H9 (cell line): ENCODE measurements around the gene PPIL6. TPM values are rescaled to one million over a fixed set of nuclear protein-coding genes. Genes with fewer than 3 reads are reported as not detected.

ENCODE experiments used
- DNase-seq: peaks from one replicate; pipeline ENCODE4 v3.0.0-alpha.2; 2017
- H2AFZ ChIP-seq: one replicate; pipeline ENCODE4 v1.6.1; 2013; ENCODE audit warnings: mild to moderate bottlenecking, low read length, control low read depth, moderate library complexity
- H2AK5ac ChIP-seq: 2 replicates; pipeline ENCODE4 v1.6.1; 2013; ENCODE audit warnings: low read length, control low read depth, mixed read lengths; ENCODE audit not compliant: insufficient read length
- H2BK120ac ChIP-seq: one replicate; pipeline ENCODE4 v1.6.1; 2013; ENCODE audit warnings: low read depth, mild to moderate bottlenecking, low read length, control low read depth, inconsistent platforms; ENCODE audit not compliant: poor library complexity, severe bottlenecking
- H2BK12ac ChIP-seq: 2 replicates; pipeline ENCODE4 v1.6.1; 2013; ENCODE audit warnings: low read length, control low read depth, mixed read lengths, low read depth; ENCODE audit not compliant: insufficient read length
- H2BK15ac ChIP-seq: 2 replicates; pipeline ENCODE4 v1.6.1; 2013; ENCODE audit warnings: low read depth, low read length, control low read depth
- H2BK20ac ChIP-seq: one replicate; pipeline ENCODE4 v1.6.1; 2013; ENCODE audit warnings: low read depth, mild to moderate bottlenecking, low read length, control low read depth, inconsistent platforms; ENCODE audit not compliant: poor library complexity, severe bottlenecking
- H2BK5ac ChIP-seq: 2 replicates; pipeline ENCODE4 v1.6.1; 2013; ENCODE audit warnings: low read length, control low read depth, mixed read lengths; ENCODE audit not compliant: insufficient read length
- H3K14ac ChIP-seq: 2 replicates; pipeline ENCODE4 v1.6.1; 2013; ENCODE audit warnings: low read length, control low read depth; ENCODE audit not compliant: insufficient read depth
- H3K18ac ChIP-seq: 2 replicates; pipeline ENCODE4 v1.6.1; 2013; ENCODE audit warnings: low read depth, mild to moderate bottlenecking, mixed read lengths, low read length, control low read depth; ENCODE audit not compliant: insufficient read length
- H3K23ac ChIP-seq: 2 replicates; pipeline ENCODE4 v1.6.1; 2013; ENCODE audit warnings: low read length, control low read depth, mixed read lengths, low read depth; ENCODE audit not compliant: insufficient read length
- H3K23me2 ChIP-seq: 2 replicates; pipeline ENCODE4 v1.6.1; 2013; ENCODE audit warnings: low read depth, mild to moderate bottlenecking, mixed read lengths, low read length, control low read depth; ENCODE audit not compliant: insufficient read length, poor library complexity, severe bottlenecking
- H3K27ac ChIP-seq: 2 replicates; pipeline ENCODE4 v1.5.1; 2013; ENCODE audit warnings: low read length, control low read depth, mixed read lengths, low read depth; ENCODE audit not compliant: insufficient read length
- H3K27me3 ChIP-seq: 2 replicates; pipeline ENCODE4 v1.6.1; 2013; ENCODE audit warnings: low read length, control low read depth, inconsistent platforms; ENCODE audit not compliant: insufficient read depth
- H3K4ac ChIP-seq: 2 replicates; pipeline ENCODE4 v1.6.1; 2013; ENCODE audit warnings: low read depth, mild to moderate bottlenecking, control low read depth, inconsistent platforms, low read length, moderate library complexity
- H3K4me1 ChIP-seq: 2 replicates; pipeline ENCODE4 v1.6.1; 2013; ENCODE audit warnings: low read length, control low read depth, inconsistent platforms; ENCODE audit not compliant: insufficient read depth
- H3K4me2 ChIP-seq: 2 replicates; pipeline ENCODE4 v1.6.1; 2013; ENCODE audit warnings: low read length, control low read depth, mixed read lengths; ENCODE audit not compliant: insufficient read length, insufficient read depth
- H3K56ac ChIP-seq: 2 replicates; pipeline ENCODE4 v1.6.1; 2013; ENCODE audit warnings: low read depth, mild to moderate bottlenecking, mixed read lengths, low read length, control low read depth; ENCODE audit not compliant: insufficient read length
- H3K79me1 ChIP-seq: 2 replicates; pipeline ENCODE4 v1.6.1; 2013; ENCODE audit warnings: low read depth, mild to moderate bottlenecking, moderate library complexity, low read length, control low read depth, inconsistent platforms; ENCODE audit not compliant: insufficient read depth, poor library complexity, severe bottlenecking
- H3K79me2 ChIP-seq: 2 replicates; pipeline ENCODE4 v1.6.1; 2013; ENCODE audit warnings: low read length, control low read depth, inconsistent platforms; ENCODE audit not compliant: insufficient read depth
- H3K9ac ChIP-seq: 2 replicates; pipeline ENCODE4 v1.6.1; 2013; ENCODE audit warnings: low read length, control low read depth, mixed read lengths; ENCODE audit not compliant: insufficient read length; ENCODE audit errors: extremely low read depth
- H3K9me3 ChIP-seq: one replicate; pipeline ENCODE4 v1.6.1; 2013; ENCODE audit warnings: low read depth, low read length, inconsistent platforms; ENCODE audit not compliant: control insufficient read depth
- H3T11ph ChIP-seq: one replicate; pipeline ENCODE4 v1.6.1; 2013; ENCODE audit warnings: mild to moderate bottlenecking, low read length, control low read depth, inconsistent platforms
- H4K20me1 ChIP-seq: one replicate; pipeline ENCODE4 v1.6.1; 2013; ENCODE audit not compliant: control insufficient read depth, insufficient read length, insufficient read depth
- H4K5ac ChIP-seq: 2 replicates; pipeline ENCODE4 v1.6.1; 2013; ENCODE audit warnings: low read depth, mild to moderate bottlenecking, mixed read lengths, low read length, control low read depth; ENCODE audit not compliant: insufficient read length
- H4K8ac ChIP-seq: replicated peaks from 2 replicates; pipeline ENCODE4 v1.6.1; 2013; ENCODE audit warnings: low read length, control low read depth, mixed read lengths, low read depth; ENCODE audit not compliant: insufficient read length
- H4K91ac ChIP-seq: 2 replicates; pipeline ENCODE4 v1.6.1; 2013; ENCODE audit warnings: low read depth, mild to moderate bottlenecking, moderate library complexity, mixed read lengths, low read length, control low read depth; ENCODE audit not compliant: insufficient read length
- H3K27ac Mint-ChIP-seq, 3 experiments: 2 replicates in 2 of 3; 3 replicates in 1 of 3; pipeline ENCODE4 v1.8.0; 2020 to 2021; ENCODE audit warnings: mixed read lengths in 3 of 3, mild to moderate bottlenecking in 1 of 3, moderate library complexity in 1 of 3
- H3K27me3 Mint-ChIP-seq: 2 replicates; pipeline ENCODE4 v1.8.0; 2021; ENCODE audit warnings: low read depth, mild to moderate bottlenecking, moderate library complexity, mixed read lengths
- H3K36me3 Mint-ChIP-seq, 3 experiments: 2 replicates in 2 of 3; 3 replicates in 1 of 3; pipeline ENCODE4 v1.8.0; 2020 to 2021; ENCODE audit warnings: low read depth in 3 of 3, mixed read lengths in 3 of 3; ENCODE audit not compliant: insufficient read depth in 1 of 3
- H3K4me1 Mint-ChIP-seq, 2 experiments: 2 replicates each; pipeline ENCODE4 v1.8.0; 2020; ENCODE audit warnings: mixed read lengths in 2 of 2
- H3K4me3 Mint-ChIP-seq, 2 experiments: 2 replicates in 1 of 2; 3 replicates in 1 of 2; pipeline ENCODE4 v1.8.0; 2020 to 2021; ENCODE audit warnings: mild to moderate bottlenecking in 2 of 2, mixed read lengths in 2 of 2, moderate library complexity in 1 of 2
- H3K9me3 Mint-ChIP-seq, 2 experiments: 2 replicates in 1 of 2; 3 replicates in 1 of 2; pipeline ENCODE4 v1.8.0; 2020; ENCODE audit warnings: mild to moderate bottlenecking in 2 of 2, mixed read lengths in 2 of 2, moderate library complexity in 1 of 2
- WGBS: extraction: QIAGEN DNeasy Blood & Tissue Kit; methylation state at CpG from one replicate; pipeline ENCODE4 v1.1.7; 2013; ENCODE audit warnings: missing lambda C conversion rate, low lambda C conversion rate, mixed read lengths; ENCODE audit not compliant: insufficient read length; ENCODE audit errors: extremely low coverage; 5-methylcytosine and 5-hydroxymethylcytosine counted together
- total RNA-seq: library from RNA; stranded (reverse); gene quantifications from 2 replicates; pipeline ENCODE4 v1.2.1, GENCODE V29; 2021
- TF ChIP-seq, protein P1 (sequence below): fragments of 200-600 bp; sonication (generic); conservative IDR thresholded peaks from 3 replicates; pipeline ENCODE4 v1.8.0; 2021; ENCODE audit warnings: antibody characterized with exemption, mild to moderate bottlenecking

PPIL6 gene
- total RNA-seq, 1 experiment from 2014 or later, result 1.0 TPM

DNA sequence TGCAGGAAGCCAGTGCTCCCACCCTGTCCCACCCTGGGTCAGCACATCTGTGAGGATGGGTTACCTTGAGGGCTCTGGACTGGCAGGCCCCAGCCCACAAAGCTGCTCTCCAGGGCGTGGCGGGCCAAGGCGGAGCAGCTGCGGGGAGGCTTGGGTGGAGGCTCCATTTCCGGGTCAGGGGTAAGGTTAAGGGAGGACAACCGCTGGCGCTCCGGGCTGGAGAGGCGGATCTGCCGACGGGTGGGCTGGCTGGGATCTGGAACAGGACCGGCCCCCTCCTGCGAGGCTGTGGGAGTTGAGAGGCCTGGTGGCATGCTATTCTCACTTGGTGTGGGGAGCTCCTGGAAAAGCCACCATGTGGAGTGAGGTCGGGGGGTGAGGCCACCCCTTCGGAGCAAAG is 5.6 kb upstream of the PPIL6 start:
- H4K8ac ChIP-seq, result no peak overlapping the region
- no peaks in the 10 kb centered on the region for H4K20me1 ChIP-seq
- no peak overlapping the region for H3K27ac ChIP-seq
- H3K27me3 ChIP-seq, result no peaks in the 10 kb centered on the region
- DNase-seq, result no peak
- Mint-ChIP-seq H3K36me3 (peaks cover 22 to 71% (median 55%) of the 10 kb centered on the region in 3 experiments), H3K27ac (no peak overlapping the region), H3K4me1 (peaks cover 12% of the 10 kb centered on the region in 2 experiments), H3K4me3 (no peak overlapping the region), H3K27me3 (no peaks in the 10 kb centered on the region), H3K9me3 (no peaks in the 10 kb centered on the region; a peak in 1 of 5 replicates)
- H4K5ac ChIP-seq, result no peak overlapping the region
- no peak overlapping the region for H2BK15ac ChIP-seq
- no peak overlapping the region for H2AFZ ChIP-seq
- H3K14ac ChIP-seq, result no peak overlapping the region
- no peak overlapping the region for H2AK5ac ChIP-seq
- H3K4ac ChIP-seq, result no peak overlapping the region
- H2BK12ac ChIP-seq, result no peak overlapping the region
- H3K4me2 ChIP-seq, result no peak overlapping the region
- no peak overlapping the region for H2BK5ac ChIP-seq
- H3K79me1 ChIP-seq, result no peaks in the 10 kb centered on the region
- H3K4me1 ChIP-seq, result peaks cover 3% of the 10 kb centered on the region; the same call in 1 of the 2 replicates
- TF ChIP-seq, protein P1, sequence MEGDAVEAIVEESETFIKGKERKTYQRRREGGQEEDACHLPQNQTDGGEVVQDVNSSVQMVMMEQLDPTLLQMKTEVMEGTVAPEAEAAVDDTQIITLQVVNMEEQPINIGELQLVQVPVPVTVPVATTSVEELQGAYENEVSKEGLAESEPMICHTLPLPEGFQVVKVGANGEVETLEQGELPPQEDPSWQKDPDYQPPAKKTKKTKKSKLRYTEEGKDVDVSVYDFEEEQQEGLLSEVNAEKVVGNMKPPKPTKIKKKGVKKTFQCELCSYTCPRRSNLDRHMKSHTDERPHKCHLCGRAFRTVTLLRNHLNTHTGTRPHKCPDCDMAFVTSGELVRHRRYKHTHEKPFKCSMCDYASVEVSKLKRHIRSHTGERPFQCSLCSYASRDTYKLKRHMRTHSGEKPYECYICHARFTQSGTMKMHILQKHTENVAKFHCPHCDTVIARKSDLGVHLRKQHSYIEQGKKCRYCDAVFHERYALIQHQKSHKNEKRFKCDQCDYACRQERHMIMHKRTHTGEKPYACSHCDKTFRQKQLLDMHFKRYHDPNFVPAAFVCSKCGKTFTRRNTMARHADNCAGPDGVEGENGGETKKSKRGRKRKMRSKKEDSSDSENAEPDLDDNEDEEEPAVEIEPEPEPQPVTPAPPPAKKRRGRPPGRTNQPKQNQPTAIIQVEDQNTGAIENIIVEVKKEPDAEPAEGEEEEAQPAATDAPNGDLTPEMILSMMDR, result no peak
- H3K23me2 ChIP-seq, result peaks cover 5% of the 10 kb centered on the region
- no peaks in the 10 kb centered on the region for H3K79me2 ChIP-seq
- no peak overlapping the region for H3K9ac ChIP-seq
- H2BK20ac ChIP-seq, result no peak overlapping the region
- H3K56ac ChIP-seq, result no peak overlapping the region
- H3K23ac ChIP-seq, result no peak overlapping the region
- H3K18ac ChIP-seq, result no peak overlapping the region
- H4K91ac ChIP-seq, result no peak overlapping the region
- H2BK120ac ChIP-seq, result no peak overlapping the region
- H3T11ph ChIP-seq, result no peak overlapping the region
- H3K9me3 ChIP-seq, result no peaks in the 10 kb centered on the region
- WGBS, result no CpG with 5 or more reads among the region's 15 CpGs
